ENCODE data around the gene ABCC10.

The ABCC10 gene

DNA sequence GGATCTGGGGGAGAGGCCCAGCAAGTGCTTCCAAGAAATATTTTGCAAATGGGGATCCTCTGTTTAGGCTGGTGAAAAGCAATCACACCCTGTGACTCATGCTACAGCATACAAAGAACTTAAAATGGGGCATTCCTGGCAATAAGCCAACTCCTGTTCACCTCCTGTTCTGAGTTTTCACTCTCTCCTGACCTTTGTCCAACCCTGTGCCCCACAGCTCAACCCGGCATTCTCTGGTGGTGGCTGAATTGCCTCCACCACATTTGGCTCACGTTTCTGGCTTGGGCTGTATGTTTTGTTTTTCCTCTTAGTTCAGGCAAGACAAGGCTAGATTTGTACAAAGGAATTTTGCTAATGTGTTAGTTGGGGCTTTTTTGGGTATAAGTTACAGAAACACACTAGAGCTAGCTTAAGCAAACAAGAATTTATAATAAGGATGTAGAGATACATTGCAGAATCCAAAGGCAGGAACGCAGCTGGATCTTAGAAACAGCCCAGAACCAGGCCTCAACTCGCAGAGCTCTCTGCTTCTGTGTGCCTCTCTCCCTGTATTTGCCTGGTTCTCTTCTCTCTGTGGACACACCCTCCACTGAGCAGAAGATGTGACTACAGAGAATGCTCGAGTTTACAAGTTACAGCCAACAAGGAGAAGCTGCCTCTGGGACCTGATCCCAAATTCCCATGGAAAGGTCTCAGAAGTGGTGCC lies 9.4 kb downstream of the ABCC10 start:
- peaks cover 4% of the 10 kb centered on the region for H3K36me3 ChIP-seq

GRCh38 chr6:43437700-43438099 lies 10.4 kb downstream of the ABCC10 start:
- Histone ChIP-seq H3K4me1 (peaks cover 9% of the 10 kb centered on the region), H3K27me3 (no peaks in the 10 kb centered on the region), H3K4me3 (ENCODE audit: low read depth, low read length) (no peak overlapping the region), H3K9me3 (no peaks in the 10 kb centered on the region), H3K36me3 (peaks cover 4% of the 10 kb centered on the region)
- TF ChIP-seq, protein P1, sequence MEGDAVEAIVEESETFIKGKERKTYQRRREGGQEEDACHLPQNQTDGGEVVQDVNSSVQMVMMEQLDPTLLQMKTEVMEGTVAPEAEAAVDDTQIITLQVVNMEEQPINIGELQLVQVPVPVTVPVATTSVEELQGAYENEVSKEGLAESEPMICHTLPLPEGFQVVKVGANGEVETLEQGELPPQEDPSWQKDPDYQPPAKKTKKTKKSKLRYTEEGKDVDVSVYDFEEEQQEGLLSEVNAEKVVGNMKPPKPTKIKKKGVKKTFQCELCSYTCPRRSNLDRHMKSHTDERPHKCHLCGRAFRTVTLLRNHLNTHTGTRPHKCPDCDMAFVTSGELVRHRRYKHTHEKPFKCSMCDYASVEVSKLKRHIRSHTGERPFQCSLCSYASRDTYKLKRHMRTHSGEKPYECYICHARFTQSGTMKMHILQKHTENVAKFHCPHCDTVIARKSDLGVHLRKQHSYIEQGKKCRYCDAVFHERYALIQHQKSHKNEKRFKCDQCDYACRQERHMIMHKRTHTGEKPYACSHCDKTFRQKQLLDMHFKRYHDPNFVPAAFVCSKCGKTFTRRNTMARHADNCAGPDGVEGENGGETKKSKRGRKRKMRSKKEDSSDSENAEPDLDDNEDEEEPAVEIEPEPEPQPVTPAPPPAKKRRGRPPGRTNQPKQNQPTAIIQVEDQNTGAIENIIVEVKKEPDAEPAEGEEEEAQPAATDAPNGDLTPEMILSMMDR (IDR thresholded peaks at IDR 0.05; ENCODE audit: low read depth, low read length) = no peak
- DNase-seq = no peak

More for the DNA sequence above, 9.4 kb downstream of the ABCC10 start:
- no peak for DNase-seq
- no peaks in the 10 kb centered on the region for H3K27me3 ChIP-seq
- H3K4me3 ChIP-seq (ENCODE audit: low read depth, low read length) = no peak overlapping the region
- H3K4me1 ChIP-seq = peaks cover 9% of the 10 kb centered on the region
- TF ChIP-seq, protein P1 (IDR thresholded peaks at IDR 0.05; ENCODE audit: low read depth, low read length) = no peak
- H3K9me3 ChIP-seq = no peaks in the 10 kb centered on the region

DNA sequence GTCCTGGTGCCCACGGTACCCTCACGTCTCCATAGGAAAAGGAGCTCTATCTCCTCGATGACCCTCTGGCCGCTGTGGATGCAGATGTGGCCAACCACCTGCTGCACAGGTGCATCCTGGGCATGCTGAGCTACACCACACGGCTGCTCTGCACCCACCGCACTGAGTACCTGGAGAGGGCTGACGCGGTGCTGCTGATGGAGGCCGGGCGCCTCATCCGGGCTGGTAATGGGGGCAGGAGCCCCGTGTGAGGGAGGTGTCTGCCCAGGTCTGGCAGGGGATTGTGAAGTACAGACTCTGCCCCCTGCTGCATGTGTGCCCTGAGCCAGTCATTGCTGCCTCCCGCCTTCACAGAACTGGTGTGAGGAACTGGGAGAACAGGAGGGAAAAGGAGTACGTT lies 15.6 kb downstream of the ABCC10 start:
- H3K36me3 ChIP-seq = peaks cover 4% of the 10 kb centered on the region
- TF ChIP-seq, protein P1 (IDR thresholded peaks at IDR 0.05; ENCODE audit: low read depth, low read length) = no peak
- no peak for DNase-seq

DNA sequence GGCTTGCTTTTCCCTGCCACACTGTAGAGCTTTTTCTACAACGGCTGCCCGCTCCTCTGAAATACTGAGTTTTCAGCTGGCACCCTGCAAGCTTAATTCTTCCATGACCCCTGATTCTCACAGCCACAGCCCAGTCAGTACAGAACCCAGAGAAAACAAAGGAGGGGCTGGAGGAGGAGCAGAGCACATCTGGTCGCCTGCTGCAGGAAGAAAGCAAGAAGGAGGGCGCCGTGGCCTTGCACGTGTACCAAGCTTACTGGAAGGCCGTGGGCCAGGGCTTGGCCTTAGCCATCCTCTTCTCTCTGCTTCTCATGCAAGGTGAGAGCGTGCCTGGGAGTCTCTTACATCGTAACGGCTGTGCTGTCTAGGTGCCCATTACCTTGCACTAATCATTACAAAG lies 16.7 kb downstream of the ABCC10 start:
- no peak overlapping the region for H3K4me3 ChIP-seq (ENCODE audit: low read depth, low read length)
- no peaks in the 10 kb centered on the region for H3K4me1 ChIP-seq
- TF ChIP-seq, protein P1 (IDR thresholded peaks at IDR 0.05; ENCODE audit: low read depth, low read length) = no peak
- H3K9me3 ChIP-seq = no peaks in the 10 kb centered on the region
- no peak for DNase-seq
- H3K36me3 ChIP-seq = peaks cover 4% of the 10 kb centered on the region
- H3K27me3 ChIP-seq = no peaks in the 10 kb centered on the region

More for the DNA sequence above, 15.6 kb downstream of the ABCC10 start:
- no peaks in the 10 kb centered on the region for H3K27me3 ChIP-seq
- H3K4me3 ChIP-seq (ENCODE audit: low read depth, low read length) = no peak overlapping the region
- H3K4me1 ChIP-seq = no peaks in the 10 kb centered on the region
- H3K9me3 ChIP-seq = no peaks in the 10 kb centered on the region

GRCh38 chr6:43444582-43444981 lies 17.2 kb downstream of the ABCC10 start:
- no peak for DNase-seq
- Histone ChIP-seq H3K4me1 (no peaks in the 10 kb centered on the region), H3K36me3 (peaks cover 4% of the 10 kb centered on the region), H3K4me3 (ENCODE audit: low read depth, low read length) (no peak overlapping the region), H3K9me3 (no peaks in the 10 kb centered on the region), H3K27me3 (no peaks in the 10 kb centered on the region)
- TF ChIP-seq, protein P1 (IDR thresholded peaks at IDR 0.05; ENCODE audit: low read depth, low read length) = no peak

- DNase-seq = no peak
- H3K27me3 ChIP-seq = no peaks in the 10 kb centered on the region
Observed at GRCh38 chr6:43445576-43445975, 18.2 kb downstream of the ABCC10 start.

More at GRCh38 chr6:43445576-43445975, 18.2 kb downstream of the ABCC10 start:
- H3K4me1 ChIP-seq = no peaks in the 10 kb centered on the region
- peaks cover 4% of the 10 kb centered on the region for H3K36me3 ChIP-seq
- no peak overlapping the region for H3K4me3 ChIP-seq (ENCODE audit: low read depth, low read length)
- H3K9me3 ChIP-seq = no peaks in the 10 kb centered on the region
- TF ChIP-seq, protein P1 (IDR thresholded peaks at IDR 0.05; ENCODE audit: low read depth, low read length) = no peak

Data from BE2C (cell line).